NOMO-1 (cell line): ENCODE data around the gene SMTNL2.
"Not testable (repeated sequence)": the region's sequence is repeated elsewhere in the genome, so short reads cannot be mapped to it uniquely, and the experiment has no call there.

ENCODE experiments used
- DNase-seq, 2 experiments: peaks; one replicate each; lab custom pipeline; 2025; ENCODE audit not compliant: unreplicated experiment in 2 of 2; lab: John Stamatoyannopoulos, UW

SMTNL2 gene

DNA sequence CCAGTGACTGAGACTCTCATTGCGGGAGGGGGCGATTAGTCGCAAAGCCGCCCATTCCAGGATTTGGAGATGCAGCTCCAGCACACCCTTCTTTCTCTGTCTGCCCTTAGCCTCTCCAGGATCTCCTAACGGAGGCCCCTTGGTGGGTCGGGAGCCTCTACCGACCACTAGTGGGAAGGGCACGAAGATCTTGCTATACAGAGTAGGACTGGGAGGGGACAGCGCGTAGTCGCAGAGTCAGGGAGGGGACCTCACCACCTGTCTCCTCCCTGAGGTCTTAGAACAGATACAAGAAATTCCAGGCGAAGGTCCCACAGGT lies 588 bp upstream of the SMTNL2 start:
- DNase-seq, result no peak

DNA sequence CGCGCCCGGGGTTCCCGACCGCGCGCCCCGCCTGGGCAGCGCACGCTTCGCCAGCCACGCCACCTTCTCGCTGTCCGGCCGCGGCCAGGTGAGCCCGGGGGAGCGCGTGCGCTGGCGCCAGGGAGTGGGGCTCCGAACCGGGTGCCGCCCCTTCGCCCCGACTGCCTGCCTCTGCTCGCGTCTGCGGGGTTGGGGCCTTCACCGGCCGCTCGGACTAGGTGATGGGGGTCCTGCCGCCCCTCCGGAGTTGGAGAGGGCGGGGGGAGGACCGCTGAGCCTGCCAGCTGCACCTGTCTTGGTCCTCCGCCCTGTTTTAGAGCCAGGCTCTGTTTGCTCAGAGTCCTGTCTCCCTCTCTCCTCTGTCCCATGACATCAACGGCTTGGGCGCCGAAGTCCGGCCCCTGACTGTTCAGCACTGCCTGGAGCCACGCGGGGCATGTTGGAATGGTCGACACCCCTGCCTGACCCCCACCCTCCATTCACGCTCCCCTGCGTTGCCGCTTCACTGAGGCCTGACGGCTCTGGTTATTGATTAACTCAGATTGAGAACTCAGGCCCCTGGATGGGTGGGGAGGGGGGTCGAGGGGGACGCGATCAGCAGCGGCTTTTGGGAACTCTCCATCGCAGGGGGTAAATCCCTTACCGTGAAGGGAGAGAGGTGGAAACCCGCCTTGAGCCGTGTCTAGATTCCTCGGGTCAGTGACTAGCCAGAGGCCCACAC lies 748 bp downstream of the SMTNL2 start:
- DNase-seq, result no peak

DNA sequence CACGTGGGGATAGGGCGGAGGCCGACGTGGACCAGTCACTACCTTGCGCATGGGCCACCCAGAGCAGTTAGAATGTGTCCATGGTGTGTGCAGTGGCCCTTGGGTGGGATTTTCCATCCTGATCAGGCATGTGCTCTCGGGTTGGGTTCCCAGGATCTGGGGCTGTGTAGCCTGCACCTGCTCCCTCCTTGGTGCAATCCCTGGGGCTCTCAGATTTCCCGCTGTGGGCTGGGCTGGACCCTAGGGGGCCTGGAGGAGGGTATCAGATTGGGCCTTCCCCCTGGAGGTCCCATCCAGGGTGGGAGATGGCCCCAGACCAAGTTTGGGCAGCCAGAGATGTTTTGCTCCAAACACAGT lies 1.3 kb downstream of the SMTNL2 start:
- DNase-seq, result no peak

DNA sequence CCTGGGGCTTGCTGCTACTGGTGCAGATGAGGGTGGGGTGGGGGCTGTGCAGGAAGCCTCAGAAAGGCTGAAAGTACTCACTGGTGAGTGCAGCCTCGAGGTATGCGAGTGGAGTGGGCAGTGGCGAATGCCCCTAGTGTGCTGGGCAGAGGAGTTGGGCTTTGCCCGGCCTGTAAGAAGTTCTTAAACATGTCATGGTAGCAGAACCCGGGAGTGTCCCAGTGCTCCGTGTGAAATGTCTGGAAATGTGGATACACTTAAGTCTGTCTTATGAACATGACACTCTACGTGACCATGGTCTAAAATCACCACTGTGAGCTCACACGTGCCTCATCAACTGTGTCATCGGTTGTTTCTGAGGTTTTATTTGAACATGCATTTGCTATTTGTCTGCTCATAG lies 1.7 kb downstream of the SMTNL2 start:
- DNase-seq, result no peak

DNA sequence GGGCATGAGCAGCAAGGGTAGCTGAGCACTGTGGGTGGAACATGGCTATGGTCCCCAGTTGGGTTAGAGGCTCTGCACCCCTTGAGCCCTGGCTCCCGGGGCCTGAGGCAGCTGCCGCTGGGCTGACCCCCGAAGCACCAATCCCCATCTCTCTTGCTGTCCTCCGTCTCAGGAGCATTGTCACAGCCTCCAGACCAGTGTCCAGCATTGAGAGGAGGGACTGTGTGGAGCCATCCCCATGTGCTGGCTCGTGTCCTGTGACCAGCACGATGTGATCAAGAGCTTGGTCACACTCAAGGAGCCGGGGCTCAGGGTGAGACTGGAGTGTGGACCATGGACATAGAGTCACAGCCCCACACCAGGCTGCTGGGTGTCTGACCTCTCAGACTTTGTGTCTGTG lies 2.9 kb downstream of the SMTNL2 start:
- no peak for DNase-seq

DNA sequence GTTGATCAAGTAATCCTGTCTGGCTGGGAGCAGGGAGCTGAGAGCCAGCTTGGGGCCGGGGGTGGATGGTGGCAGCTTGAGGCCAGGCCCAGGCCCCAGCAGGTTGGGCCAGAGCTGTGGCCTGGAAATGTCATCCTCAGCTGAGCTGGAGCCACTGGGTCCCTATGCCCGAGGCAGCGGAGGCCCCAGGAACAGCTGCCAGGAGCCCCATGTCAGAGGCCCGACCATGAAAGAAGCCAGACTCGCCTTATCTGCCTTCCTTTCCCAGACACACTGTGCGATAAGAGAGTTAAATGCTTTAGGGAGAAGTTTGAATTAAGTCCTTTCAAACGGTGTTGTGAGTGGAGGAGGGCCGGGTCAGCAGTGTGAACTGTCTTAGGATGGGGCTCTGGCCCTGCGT lies 3.5 kb downstream of the SMTNL2 start:
- DNase-seq, result no peak

DNA sequence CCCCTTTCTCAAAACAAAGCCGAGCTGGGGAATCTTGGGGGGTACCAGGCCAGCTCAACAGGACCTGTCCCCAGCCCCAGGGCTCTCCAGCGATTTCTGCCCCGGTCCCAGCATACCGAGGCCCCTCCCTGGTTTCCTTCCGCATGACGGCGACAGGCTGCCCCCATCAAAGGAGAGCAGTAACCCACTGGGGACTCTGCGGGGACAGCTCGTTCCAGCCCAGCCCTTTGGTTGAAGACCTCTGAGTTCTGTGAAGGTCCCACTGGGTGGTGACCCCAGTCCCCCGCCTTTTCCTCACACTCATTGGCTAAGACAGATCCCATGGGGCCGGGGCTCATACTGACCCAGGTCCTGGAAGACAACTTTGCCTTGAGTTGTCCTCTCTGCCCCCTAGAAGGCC lies 4.1 kb downstream of the SMTNL2 start:
- no peak for DNase-seq

DNA sequence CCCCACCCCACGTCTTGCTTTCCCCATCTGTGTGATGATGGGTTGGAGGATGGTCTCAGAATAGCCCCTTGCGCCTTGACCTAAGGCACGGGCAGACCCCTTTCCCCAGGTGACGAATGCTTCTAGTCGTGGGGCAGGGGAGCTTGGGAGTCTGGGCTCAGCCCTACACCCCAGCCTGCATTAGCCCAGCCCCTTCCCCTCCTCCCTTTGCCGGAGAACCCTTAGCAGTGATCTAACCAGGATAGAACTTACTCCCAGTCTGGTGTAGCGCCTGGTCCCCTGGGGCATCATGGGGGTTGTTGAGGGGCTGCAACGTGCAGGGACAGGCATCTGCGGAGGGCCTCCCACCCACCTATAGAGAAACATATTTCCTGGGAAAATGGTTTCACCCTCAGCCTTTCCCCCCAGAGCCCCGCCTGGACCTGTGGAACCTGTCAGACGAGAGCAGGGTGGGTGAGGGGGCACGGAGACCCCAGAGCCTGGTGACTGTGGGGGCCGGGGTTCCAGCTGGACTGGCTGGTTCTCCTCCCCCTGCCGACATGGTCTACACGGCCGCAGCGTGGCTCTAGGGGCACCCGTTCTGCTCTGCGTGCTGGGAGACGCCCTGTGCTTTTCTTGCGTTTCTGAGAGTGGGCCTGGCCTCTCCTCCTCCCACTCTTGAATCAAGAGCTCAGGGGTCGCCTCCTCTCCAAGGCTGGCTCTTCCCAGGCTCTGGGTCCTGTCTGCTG lies 4.7 kb downstream of the SMTNL2 start:
- DNase-seq, result no peak

DNA sequence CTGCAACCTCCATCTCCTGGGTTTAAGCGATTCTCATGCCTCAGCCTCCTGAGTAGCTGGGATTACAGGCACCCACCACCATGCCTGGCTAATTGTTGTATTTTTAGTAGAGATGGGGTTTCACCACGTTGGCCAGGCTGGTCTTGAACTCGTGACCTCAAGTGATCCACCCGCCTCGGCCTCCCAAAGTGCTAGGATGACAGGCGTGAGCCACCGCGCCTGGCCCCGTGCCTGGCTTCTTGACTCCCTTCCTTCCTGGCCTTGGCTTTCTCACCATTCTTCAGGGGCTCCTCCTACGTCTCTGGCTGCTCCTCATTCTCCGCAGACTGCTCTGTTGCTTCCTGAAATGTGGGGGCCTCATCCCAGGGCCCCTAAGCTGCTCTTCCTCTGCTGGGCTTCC lies 5.7 kb downstream of the SMTNL2 start:
- not testable (repeated sequence) for DNase-seq

DNA sequence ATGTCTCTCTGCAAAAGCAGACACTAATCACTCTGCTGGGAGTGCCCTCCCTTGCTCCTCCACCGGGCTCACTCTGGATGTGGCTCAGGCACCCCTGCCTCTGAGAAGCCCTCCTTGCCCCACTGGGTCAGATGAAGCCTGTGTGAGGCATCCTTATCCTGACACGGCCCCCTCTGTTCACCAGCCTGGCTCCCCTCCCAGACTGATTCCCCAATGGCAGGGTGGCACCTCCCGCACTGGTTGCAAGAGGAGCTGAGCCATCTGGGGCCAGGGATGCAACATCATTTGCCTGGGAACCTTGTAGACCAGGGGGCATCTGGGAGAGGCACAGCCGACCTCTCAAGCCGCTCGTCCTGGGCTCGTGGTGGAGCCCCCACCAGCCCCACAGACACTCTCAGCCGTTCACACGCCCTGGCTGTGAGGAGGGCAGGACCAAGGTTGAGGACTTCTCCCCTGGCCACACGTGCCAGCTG lies 6.7 kb downstream of the SMTNL2 start:
- DNase-seq, result no peak

DNA sequence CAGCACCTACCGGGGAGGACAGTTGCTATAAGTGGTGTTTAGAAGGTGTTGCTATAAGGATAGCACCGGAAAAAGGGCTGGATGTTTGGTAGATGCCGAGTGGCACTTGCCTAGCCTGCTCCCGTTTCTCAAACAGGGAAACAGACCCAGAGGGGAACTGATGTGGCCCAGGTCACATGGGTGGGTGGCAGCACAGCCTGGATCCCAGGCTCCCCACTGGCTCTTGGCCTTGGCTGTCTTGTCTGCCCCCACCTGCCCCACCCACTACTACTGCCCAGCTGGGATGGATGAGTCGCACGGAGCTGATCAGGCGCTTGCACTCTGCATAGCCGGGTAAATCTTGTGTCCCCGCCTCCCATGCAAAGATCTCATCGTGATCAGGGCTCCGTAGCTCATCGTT lies 7.2 kb downstream of the SMTNL2 start:
- DNase-seq, result no peak

DNA sequence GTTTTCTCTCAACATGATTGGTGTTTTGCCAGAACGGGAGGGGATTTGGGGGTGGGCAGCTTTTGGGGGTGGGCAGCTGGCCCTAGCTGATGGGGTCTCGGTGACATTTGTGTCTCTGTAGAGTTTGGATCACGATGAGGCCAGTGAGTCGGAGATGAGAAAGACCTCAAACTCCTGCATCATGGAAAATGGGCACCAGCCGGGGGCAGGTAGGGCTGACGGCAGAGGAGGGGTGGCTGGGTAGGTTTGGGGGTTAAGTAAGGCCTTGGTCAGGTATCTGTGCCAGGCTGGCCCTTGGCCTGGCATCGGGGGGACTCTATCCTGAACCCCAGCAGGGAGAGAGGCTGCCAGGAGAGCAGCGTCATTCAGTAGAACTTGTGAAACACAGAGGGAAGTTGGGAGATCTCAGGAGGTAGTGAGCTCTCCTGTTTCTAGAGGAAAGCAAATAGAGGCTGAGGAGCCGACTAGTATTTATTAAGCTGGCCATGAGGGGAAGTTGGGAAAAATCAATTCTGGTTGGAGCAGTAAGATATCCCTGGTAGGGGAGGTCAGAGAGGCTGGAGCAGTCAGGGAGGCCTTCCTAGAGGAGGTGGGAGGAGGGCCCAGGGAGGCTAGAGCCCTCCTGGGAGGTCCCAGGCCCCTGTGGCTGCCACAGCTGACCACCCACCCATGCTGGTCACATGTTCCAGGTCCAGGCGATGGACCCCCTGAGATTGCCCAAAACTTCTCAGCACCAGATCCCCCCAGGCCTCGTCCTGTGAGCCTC lies 8.1 kb downstream of the SMTNL2 start:
- no peak for DNase-seq

DNA sequence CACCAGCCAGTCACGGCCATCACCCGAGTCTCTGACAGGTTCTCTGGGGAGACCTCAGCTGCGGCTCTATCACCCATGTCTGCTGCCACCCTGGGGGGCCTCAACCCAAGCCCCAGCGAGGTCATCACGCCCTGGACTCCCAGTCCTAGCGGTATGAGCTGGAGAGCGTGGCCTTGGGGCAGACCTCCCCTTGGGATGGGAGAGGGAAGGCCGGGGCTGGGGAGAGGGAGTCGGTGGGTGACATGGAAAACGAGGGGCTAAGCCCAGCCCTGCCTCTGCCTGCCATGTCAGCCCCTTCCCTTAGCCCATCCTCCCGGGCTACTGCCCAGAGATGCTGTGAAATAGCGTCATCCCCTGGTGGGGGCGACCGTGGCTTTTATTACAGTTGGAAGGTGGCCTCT lies 8.7 kb downstream of the SMTNL2 start:
- DNase-seq, result no peak

DNA sequence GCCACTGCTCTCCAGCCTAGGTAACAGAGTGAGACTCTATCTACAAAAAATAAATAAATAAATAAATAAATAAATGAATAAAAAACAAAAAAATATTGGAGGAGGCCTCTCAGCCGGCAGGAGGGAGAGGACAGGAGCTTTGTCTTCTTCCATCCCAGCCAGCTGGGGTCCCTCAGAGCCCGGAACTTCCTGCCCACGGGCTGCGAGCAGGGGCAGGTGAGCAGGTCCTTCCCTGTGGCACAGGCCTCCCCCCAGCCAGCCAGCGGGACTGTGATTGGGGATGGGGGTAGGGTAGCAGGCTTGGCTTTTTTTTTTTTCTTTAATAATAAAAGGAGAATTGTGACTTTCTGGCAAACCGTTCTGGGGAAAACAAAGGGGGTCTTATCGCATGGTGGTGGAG lies 10.1 kb downstream of the SMTNL2 start:
- DNase-seq, result no peak

DNA sequence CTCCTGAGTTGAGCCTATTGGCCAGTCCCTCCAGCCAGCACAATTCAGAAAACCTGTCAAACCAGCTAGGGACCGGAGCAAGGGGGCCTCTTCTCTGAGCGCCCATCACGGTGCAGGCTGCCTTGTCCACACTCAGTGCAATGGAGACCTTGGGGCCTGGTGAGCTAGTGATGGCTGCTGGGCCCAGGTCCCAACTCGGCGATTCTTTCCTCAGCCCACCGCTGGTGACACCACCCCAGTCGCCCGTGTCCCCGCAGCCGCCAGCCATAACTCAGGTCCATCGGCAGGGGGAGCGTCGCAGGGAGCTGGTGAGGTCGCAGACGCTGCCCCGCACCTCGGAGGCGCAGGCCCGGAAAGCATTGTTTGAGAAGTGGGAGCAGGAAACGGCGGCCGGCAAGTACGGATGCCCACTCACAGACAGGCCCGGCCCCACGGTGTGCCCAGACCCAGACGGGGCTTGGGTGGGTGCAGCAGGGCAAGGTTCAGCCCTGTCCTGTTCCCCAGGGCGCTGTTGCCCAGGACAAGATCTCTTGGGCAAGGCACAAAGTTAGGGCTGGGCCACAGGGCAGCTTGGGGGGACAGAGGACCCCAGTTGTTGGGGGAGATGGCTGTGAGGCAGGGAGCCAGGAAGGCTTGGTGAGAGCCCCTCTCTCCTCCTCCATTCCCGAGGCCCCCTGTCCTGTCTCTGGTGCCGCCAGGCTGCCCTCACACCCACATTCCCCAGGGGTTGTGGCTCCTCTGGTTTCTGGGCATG lies 10.8 kb downstream of the SMTNL2 start:
- no peak for DNase-seq

DNA sequence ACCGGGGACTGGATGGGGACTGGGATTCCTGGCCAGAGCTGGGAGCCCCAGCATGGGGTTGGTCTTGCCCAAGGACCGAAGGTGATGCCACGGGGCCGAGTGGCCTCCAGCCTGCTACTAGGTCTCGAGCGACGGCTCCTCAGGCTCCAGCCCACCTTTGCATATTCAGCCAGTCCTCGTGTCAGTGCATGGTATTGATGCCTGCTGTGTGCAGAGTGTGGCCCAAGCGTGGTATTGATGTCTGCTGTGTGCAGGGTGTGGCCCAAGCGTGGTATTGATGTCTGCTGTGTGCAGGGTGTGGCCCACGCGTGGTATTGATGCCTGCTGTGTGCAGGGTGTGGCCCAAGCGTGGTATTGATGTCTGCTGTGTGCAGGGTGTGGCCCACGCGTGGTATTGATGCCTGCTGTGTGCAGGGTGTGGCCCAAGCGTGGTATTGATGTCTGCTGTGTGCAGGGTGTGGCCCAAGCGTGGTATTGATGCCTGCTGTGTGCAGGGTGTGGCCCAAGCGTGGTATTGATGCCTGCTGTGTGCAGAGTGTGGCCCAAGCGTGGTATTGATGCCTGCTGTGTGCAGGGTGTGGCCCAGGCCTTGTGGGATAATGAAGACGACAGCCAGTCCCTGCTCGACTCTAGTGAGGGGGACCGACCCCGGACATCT lies 11.5 kb downstream of the SMTNL2 start:
- DNase-seq, result not testable (repeated sequence)

DNA sequence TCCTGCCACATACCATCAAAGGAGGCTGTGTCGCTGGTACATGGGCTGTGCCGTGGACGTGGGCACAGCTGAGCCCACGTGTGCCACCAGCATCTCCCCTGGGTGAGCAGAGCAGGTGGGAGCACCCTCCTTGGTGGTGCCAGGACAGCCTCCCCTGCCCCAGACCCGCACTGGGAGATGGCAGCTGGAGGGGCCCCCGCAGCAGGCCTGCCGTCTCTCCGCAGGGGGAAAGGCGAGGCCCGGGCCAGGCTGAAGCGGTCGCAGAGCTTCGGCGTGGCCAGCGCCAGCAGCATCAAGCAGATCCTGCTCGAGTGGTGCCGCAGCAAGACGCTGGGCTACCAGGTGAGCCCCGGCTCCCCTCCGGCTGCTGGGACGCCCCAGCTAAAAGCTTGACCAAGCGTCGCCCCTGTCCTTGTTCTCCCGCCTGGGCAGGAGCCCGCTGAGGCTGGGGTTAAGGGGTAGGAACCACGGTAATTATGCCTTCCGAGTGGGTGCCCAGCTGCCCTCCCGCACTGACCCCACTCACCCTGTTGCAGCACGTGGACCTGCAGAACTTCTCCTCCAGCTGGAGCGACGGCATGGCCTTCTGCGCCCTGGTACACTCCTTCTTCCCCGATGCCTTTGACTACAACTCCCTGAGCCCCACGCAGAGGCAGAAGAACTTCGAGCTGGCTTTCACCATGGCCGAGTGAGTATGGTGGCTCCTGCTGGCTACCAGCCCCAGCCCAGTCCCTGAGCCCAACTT lies 12.5 kb downstream of the SMTNL2 start:
- no peak for DNase-seq

DNA sequence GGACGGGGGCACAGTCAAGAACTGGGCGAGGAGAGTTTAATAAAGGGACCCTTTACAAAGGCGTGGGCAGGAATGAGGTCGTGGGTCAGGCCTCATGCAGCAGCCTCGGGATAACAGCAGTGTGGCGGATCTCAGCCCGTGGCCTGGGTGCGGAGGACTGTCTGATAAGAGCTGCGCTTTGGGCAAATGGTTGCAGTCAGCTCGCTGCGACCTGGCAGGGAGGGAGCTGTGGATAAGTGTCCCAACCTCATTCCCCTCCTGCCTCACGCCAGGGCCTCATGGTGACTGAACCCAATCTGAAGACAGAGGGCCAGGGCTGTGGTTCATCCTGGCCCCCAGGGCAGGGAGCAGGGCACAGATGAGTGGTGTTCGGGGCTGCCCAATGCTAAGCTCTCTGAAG lies 13.6 kb downstream of the SMTNL2 start:
- DNase-seq, result no peak

DNA sequence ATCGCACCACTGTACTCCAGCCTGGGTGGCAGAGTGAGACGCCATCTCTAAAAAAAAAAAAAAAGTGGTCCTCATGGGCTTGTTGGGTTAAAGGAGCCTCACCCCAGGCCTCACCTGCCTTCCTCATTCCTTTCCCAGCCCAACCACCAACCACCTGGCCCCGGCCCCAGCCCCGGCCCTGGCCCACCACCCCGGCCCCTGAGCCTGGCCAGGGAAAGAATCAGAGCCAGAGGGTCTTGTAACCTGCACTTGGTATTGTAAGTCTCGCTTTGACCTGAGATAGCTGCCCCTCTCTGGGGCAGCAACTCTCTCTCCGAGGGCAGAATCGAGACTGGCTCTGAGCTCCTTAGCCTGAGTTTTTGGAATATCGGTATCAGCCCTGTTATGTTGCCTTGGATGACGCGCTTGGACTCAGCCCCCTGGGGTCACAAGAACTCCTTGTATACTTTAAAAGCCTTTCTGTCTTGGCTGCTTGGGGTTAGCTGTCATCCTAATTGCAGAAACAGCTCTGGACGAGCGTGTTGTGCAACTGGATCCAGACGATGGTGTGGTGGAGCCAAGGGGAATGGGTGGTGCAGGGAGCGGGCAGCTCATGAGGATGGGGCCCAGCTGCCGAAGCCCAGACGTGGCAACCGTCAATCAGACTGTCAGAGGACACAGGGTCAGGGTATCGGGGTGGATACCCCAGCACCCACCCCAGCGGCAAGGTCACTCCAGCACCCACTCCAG lies 14.6 kb downstream of the SMTNL2 start:
- no peak for DNase-seq
